Transverse colon (tissue), 3 donors: ENCODE results near the gene SLC22A23.

ENCODE experiments used
- EP300 ChIP-seq: sonication (generic); formaldehyde crosslinking; IDR thresholded peaks from one replicate; pipeline ENCODE4 v1.6.1; 2017; ENCODE audit warnings: antibody characterized with exemption, low read depth
- TF ChIP-seq, protein P1 (sequence below), 5 experiments: fragments of 200-600 bp in 3 of 5; fragments of 450-650 bp in 2 of 5; sonication (generic) in 3 of 5; IDR thresholded peaks; 1 replicate in 2 of 5; 2 replicates in 3 of 5; pipeline ENCODE4 v1.5.1; 2016 to 2017; ENCODE audit warnings: antibody characterized with exemption in 5 of 5, inconsistent platforms in 3 of 5, mild to moderate bottlenecking in 2 of 5, moderate library complexity in 1 of 5

DNA sequence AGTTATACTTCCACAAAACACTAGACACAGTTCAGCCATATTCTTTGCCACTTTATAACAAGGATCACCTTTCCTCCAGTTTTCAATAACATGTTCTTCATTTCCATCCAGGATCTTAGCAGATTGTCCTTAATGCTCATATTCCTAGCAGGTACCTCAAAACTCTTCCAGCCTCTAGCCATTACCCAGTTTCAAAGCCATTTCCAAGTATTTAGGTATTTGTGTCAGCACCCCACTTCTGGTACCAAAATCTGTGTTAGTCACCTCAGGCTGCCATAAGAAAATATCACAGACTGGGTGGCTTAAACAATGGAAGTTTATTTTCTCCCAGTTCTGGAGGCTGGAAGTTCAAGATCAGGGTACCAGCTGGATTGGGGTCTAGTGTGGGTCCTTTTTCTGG is 23.2 kb upstream of the SLC22A23 start:
- TF ChIP-seq, protein P1, sequence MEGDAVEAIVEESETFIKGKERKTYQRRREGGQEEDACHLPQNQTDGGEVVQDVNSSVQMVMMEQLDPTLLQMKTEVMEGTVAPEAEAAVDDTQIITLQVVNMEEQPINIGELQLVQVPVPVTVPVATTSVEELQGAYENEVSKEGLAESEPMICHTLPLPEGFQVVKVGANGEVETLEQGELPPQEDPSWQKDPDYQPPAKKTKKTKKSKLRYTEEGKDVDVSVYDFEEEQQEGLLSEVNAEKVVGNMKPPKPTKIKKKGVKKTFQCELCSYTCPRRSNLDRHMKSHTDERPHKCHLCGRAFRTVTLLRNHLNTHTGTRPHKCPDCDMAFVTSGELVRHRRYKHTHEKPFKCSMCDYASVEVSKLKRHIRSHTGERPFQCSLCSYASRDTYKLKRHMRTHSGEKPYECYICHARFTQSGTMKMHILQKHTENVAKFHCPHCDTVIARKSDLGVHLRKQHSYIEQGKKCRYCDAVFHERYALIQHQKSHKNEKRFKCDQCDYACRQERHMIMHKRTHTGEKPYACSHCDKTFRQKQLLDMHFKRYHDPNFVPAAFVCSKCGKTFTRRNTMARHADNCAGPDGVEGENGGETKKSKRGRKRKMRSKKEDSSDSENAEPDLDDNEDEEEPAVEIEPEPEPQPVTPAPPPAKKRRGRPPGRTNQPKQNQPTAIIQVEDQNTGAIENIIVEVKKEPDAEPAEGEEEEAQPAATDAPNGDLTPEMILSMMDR (IDR thresholded peaks at IDR 0.05): no peak
- TF ChIP-seq EP300: no peak
